ENCODE measurements around the gene MPDU1.
"Not testable (repeated sequence)": the region's sequence is repeated elsewhere in the genome, so short reads cannot be mapped to it uniquely, and the experiment has no call there.

MPDU1 gene

DNA sequence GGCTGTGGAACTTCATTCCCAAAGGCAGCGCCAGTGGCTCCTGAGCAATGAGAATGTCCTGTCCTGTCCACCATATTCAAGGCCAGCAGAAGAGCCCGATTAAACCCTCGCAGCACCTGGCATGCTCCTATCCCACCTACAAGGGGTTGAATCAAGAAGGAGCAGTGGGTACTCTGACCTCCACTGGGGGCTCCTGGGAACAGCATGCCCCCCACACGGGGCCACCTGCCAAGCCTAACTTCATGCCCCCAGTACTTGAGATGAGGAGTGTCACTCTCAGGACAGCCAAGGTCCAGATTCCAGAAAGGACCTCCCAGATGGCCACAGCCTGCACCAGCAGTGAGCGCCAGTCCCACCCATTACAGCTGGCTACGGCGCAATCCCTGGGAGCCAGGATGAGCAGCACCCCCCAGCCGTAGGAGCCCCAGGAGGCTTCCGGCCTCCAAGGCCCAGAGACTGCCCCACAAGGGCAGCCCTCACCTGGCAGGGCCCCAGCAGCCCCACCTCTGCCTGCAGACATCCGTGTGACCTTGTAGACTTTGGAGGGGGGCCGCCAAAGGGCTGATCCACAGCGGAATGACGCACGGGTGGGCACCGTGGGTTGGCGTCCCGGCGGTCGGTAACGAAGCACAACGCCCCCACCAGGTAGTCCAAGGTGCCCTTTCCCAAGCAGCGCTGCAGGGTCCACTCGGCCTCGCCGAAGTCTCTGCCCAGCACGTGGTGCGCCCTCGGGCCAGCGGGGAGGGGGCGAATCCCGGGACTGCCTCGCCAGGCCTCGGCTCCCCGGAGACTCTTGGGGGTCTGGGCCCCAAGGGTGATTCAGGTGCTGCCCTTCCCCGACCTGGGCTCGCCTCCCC is 1.0 kb upstream of the MPDU1 start:
- no peak for DNase-seq

DNA sequence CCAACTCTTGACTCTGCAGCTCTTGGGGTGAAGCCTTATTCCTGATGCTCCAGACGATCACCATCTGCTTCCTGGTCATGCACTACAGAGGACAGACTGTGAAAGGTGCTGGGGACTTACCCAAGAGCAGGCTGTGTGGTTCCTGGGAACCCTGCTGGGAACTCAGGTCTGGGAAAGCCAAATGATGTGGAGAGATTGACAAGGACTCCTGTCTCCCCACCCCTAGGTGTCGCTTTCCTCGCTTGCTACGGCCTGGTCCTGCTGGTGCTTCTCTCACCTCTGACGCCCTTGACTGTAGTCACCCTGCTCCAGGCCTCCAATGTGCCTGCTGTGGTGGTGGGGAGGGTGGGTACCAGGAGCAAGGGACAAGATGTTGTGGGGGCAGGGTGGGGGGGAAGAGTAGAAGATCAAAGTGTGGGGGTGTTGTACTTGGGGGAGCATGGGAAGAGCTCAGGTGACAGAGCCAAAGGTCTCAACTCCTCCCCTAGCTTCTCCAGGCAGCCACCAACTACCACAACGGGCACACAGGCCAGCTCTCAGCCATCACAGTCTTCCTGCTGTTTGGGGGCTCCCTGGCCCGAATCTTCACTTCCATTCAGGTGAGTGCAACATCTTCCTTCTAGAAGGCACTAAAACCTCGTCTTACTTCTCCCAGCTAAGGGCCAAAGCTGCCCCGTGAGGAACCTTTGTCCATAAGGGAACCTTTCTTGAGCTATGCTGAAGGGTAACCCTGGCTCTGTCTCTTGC is 3.2 kb downstream of the MPDU1 start:
- no peak for DNase-seq

DNA sequence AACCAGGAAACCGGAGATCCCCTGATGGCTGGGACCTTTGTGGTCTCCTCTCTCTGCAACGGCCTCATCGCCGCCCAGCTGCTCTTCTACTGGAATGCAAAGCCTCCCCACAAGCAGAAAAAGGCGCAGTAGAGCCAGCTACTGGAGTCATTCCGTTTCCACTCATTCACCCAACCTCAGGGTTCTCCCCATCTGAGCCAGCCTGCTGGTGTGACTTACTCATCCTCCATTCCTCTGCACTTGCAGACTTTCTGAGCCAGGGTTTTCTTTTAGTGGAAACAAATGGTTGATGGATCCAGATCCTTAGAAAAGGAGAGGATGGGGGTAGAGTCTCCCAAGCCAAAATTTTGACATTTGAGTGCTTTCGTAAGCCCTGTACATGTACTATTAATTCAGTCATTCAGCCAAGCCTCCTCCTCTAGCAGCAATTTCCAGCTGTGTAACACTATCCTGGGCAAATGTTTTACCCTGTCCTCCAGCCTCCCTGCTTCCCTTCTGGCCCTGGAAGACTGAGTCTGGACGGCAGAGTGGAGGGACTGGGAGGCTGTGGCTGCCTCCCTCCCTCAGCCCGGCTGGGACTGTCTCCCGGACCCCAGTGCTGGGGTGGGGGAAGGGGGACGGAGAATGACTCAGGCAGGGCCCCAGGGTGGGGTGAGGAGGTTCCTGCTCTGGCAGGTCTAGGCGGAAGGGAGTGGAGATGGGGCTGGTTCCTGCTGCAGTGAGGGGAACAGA is 3.9 kb downstream of the MPDU1 start:
- DNase-seq = no peak

DNA sequence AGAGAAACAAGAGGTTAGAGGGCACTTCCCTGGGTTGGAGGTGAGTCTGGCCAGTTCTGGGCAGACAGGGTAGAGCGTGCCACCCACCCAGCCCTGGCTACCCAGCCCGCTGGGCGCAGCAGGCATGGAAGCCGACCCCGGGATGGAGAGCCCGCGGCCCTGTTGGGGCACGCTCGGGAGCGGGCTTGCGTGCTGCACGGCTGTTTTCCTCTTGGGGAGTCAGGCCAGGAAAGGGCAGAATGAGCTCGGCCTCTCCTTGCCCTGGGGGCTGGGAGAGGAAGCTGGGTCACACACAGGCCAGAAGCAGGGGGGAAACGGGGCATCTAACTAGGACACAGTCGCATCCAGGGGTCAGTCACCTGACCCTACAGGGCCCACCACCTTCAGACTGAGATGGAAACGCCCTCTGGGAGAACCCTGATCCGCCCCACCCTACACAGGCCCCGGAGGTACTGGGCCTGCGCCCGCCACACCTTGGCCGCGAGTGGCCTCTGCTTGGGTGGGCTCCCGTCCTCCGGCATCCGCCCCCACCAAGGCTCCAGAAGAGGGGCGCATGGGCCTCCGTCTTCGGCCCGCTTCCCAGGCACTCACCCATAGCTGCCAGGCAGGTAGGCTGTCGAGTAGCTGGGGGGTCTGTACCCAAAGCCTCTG is 5.0 kb downstream of the MPDU1 start:
- DNase-seq = no peak

DNA sequence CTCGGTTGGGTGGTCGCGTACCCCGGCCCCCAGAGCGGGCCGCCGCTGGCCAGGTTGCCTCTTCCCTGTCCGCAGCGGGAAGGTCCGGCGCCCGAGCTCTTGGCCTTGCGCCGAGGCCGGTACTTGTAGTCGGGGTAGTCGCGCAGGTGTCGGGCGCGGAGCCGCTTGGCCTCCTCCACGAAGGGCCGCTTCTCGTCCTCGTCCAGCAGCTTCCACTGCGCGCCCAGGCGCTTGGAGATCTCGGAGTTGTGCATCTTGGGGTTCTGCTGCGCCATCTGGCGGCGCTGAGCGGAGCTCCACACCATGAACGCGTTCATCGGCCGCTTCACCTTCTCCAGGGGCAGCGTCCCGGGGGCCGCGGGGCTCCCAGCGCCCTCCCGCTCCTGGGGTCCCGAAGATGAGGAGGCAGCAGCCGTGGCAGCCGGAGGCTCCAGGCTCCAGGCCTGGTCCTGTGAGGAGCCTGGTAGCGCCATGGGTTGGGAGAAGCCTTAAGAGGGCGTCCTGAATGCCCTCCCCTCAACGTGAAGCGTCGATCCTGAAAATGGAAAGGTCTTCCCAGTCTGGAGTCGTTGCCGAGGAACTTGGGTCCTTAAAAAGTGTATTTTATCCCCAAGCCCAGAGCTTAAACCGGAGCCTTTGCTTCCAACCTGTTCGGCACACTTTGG is 5.7 kb downstream of the MPDU1 start:
- DNase-seq = peak; percentile 95

DNA sequence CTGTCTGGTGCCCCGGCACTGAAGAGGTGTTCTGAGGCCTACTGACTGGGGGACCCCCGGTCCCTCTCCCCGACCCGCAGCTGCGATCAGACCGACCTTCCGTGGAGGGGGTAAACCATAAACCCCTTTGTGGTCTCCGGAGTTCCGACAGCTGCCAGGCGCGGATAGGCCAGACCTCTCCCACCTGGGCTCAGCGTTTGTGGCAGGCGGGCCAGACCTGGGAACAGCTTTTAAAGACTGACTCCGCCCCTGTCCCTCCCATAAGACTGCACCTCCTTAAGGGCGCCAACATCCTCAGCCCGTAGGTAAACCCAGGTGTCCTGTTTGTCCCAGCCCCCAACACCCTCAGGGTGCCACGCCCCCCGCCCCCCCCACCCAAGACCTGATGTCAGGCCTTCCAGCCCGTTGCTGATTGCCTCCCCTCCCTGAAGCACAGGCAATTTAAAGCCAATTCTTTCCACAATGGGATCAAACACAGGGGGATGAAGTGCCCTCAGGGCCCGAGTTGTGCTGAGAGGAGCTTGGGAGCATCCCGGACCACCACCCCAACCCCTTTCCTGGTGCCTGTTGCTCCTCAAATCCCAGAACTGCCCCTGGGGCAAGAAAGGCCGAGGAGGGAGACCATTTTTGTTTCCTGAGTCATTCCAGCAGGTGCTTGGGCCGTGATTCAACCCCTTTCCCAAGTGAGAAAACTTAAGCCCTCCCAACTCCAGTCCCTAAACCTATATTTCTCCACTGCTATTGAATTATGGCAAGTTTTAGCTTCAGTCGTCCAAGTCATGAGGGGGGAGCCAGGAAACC is 6.4 kb downstream of the MPDU1 start, which contains the start of gene SOX15:
Gene SOX15 (minus strand): TSS at position 204 of the 801 bp plus-strand sequence. CDS start 418 bp downstream, outside the sequence.
- peak; percentile 35 for DNase-seq

DNA sequence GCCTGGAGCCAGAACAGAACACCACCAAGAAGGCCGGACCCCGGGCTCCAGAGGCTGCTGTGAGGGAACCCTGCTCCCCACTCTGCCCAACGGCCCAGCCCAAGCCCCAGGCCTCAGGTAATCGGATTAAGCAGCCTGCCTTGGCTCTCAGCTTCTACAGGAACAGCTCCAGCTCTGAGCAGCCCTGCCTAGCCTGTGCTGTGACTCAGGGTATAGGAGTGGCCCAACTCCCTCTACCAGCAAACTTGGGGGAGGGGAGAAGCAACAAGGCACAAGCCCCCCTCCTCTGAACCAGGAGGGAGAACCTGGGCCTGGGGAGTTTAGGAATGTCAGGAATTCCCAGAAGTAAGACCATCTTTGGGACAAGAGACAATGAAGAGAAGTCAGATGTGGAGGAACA is 7.1 kb downstream of the MPDU1 start:
- DNase-seq = peak; percentile 41

DNA sequence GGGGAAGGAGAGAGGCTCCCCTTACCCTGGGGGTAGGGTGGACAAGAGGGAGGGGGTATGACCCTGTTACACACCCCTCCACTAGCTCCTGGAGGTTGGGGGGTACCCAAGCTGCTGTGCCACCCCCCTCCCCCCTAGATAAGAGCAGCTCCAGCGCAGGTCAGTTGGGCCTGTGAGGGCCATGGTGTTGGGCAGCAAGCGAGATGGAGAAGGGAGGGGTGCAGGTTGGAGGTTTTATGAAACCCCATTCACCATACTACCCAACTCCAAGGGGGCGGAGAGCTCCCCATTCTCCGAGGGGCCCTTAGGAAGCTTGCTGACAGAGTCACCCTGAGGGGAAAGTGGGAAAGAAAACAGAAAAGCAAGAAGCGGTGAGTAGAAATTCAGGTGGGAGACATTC is 7.9 kb downstream of the MPDU1 start:
- no peak for DNase-seq

DNA sequence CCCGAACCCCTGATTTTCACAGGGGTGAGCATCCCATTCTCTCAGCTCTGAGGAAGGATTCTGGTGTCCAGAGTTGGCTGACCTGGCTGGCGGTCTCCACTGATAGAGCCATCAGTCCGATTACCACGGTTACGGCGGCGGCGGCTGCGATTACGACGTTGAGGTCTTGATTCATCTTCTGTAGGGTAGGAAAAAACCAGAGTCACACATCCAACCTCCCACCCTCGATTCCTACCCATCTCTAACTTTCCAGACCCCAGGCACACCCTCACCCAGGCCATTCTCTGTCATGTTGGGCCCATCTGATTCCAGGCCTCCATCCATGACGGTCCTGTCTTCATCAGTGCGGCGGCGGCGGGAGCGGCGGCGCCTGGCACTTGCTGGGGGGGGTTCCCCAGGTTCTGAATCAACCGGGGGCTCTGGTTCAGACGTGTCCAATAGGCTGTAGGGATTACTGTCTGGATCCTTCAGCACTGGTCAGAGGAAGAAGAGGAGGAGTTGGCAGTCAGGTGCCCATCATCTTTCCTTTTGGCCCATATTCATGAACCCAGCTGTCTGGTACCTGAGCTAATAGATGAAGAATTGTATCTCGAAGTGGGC is 8.9 kb downstream of the MPDU1 start:
- DNase-seq = no peak

DNA sequence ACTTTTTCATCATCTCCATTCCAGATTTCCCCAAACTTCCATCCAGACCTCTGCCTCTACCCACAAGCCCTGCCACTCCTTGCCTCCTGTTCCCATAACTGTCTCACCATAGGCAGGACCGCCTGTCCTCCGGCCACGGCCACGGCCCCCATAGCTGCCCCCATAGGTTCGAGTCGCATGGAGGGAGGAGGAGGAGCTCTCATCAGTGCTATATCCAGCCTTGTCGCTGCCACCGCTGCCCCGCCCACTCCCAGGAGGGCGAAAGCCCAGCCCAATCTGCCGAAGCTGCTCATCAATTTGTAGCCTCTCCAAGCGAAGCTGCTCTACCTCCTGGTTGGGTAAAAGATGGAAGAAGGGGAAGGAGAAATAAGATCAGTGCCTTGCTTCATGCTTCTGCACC is 9.6 kb downstream of the MPDU1 start:
- no peak for DNase-seq

DNA sequence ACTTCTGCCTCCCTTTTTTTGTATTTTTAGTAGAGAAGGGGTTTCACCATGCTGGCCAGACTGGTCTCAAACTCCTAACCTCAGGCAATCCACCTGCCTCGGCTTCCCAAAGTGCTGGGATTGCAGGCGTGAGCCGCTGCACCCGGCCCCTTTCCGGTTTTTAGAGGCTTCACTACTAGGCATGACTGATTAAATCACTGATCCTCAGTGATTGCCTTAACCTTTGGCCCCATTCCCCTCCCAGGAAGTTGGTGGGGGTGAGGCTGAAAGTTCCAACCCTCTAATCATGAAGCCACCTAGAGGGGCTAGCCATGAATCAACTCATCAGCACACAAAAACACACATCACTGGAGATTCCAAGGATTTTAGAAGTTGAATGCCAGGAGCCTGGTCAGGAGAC is 13.9 kb downstream of the MPDU1 start:
- not testable (repeated sequence) for DNase-seq

DNA sequence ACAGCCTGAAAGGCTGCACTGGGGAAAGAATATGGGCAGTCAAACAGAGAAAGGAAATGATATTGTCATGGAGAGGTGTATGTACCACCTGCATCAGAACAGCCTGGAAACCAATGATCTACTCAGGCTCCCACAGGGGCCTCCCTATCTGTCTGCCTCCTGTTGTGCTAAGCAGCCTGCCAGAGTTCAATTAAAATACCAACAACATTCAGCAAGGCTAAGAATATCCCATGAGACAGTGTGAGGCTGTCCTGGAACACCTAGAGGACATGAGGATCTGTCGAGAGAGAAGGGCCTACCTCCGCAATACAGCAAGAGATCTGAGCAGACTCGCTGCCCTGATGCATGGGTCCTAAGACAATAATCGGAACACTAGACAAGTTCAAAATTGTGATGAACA is 22.6 kb downstream of the MPDU1 start:
- DNase-seq = no peak

DNA sequence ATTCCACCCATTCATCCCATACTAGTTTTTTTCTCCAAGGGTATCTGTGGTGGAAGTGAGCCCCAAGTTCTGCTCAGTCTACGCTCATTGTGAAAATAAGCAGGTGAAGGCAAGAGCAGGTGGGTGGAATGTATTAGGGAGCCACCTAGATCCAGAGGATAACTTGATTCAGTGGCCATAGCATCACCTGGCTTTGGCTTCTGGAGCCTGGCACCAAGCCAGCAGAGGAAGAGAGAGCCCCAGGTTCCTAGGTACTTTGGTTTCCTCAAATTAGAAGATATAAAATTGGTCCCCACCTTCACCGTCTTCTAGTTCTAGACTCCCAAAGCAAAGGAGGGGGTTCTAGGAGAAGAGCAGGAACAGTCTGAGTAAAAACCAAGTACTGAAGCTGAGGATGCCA is 27.0 kb downstream of the MPDU1 start:
- DNase-seq = no peak

DNA sequence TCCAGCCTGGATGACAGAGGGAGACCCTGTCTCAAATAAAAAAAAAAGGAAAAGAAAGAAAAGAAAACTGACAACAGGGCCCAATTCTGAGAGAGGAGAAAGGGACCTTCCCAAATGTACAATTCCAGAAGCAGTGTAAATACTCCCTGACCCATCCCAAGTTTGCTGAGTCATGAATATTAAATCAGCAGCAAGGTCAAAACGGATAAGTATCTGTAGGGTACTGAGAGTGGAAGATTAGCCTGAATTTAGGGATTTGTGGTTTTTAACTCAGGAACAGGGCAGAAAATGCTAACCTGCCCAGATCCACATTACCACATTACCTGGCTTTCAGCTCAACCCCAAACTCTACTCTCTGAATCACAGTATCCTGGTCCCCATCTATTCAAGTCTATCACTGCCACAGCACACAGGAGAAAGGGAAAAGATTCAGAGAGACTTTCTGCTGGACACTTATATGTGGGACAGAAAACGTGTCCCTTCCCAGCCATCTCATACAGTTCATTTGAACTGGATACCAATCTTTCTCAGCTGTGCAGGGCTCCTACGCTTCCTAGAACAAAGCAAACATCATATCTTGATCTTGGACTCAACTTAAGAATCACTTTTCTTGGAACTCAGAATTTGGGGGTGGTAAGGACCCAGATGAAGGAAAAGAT is 28.1 kb downstream of the MPDU1 start:
- DNase-seq = no peak

DNA sequence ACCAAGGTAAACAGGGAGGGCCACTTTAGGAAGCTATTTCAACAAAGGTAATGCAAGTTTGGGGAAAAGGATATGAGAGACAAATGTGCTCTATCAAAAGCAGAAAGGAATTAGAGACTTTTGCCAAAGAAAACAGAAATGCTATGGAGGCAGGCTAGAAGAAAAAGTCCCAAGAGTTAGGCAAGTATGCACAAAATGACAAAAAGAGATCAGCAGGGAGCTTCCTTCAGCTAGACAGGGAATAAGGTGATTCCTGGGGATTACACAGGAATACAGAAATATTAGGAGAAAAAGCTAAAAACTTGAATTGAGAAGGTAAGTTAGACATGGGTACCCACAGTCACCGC is 28.6 kb downstream of the MPDU1 start:
- DNase-seq = no peak

DNA sequence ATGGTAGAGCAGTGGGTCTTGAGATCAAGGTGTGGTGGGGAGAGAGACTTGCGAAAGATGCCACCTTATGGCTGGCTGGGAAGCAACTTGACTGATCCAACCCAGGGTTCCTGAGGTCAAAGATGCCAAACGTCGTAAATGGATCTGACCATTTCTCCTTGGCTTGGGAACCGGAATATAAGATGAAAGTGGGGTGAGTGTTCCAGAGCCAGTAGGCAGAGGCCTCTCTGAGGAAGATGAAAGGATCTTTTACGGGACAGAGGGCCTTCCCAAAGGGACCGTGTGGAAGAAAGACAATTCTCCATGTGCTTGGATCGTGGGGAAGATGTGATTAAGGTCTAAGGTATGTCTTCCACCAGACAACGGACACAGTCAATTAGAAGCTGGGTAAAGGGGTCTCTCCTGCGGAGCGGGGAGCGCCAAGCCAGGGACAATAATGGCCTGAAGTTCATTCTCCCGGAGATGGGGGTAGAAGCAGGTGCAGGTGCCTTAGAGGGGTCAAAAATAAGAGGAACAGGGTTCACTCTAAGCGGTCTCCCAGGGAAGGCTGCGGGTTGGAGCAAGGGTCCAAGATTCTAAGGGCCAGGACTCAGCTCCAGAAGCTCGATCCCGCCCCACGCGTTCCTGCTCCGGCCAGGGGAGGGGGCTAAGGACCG is 30.2 kb downstream of the MPDU1 start:
- DNase-seq = no peak

DNA sequence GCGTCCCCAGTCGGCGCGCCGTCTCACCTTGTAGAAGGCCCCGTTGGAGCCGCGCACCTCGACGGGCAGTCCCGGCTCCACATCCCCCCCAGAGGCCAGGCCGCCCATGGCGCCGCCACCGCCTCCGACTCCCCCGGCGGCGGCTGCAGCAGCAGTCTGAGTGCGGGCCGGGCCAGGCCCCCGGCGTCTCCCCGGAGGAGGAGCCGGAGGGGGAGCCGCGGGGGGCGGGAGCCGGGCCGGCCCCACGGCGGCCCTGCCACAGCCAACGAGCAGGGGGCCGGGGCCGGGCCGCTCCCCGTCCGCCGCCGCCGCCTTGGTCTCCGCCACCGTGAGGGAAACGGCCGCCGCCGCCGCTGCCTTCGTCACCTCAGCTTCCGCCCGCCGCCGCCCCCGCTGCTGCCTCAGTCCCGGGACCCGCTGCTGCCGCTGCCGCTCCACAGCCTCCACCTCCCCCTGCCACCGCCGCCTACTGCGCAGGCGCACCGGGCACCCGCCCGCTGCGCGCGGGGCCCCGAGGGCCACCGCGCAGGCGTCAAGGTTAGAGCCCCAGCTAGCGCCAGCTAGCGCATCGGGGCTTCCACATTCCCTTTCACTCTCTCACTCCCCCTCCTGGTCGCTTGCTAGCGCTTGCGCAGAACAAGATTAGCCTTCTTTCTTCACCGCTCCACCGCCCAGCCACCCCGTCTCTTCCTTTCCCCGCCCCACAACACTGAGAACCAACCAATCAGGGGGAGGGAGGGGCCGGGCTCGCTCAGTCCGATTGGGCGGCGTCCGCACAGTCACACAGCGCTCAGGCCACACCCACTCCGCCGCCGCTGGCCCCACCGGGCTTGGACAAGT is 31.0 kb downstream of the MPDU1 start, which contains the start of gene FXR2:
Gene FXR2 (minus strand): TSS at position 473 of the 840 bp plus-strand sequence. CDS start 365 bp downstream, at position 108.
- peak; percentile 100 for DNase-seq

DNA sequence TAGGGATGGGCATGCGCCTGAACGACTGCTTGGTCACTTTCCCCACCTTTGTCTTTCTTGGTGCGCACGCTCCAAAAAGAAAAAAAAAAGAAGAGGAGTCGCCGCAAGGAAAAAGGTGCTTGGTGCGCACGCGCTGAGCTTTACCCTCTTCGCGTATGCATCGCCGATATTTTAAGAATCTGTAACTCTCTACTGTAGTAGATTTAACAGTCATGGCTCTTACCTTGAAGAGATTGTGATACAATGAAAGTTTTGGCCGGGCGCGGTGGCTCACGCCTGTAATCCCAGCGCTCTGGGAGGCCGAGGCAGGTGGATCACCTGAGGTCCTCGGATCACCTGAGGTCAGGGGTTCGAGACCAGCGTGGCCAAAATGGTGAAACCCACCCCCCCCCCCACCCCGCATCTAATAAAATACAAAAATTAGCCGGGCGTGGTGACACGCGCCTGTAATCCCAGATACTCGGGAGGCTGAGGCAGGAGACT is 31.7 kb downstream of the MPDU1 start:
- DNase-seq = no peak

DNA sequence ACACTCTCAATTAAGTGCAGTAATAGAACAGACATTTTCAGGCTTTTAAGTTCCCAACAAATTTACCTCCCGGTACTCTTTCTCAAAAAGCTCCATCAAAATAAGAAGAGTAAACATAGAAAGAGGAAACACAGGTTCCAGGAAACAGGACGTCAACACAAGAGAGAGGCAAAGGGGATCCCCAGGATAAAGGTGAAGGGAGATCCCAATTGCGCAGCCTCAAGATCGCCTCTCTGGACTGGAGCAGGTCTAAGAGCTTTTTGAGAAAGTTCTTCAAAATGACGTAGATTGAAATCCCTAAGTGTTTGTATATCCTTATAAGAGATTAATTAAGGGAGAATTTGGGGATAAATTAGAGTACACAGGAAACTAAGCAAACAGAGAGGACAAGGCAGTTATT is 35.0 kb downstream of the MPDU1 start:
- DNase-seq = no peak

Data from eye (tissue), 1 donor.